ENCODE data around the gene USP46. TPM values are rescaled to one million over a fixed set of nuclear protein-coding genes. Genes with fewer than 3 reads are reported as not detected.

USP46 gene
- total and polyA plus RNA-seq, 2 of the 13 experiments (the other 11 are each of a cell fraction or from before 2014, with no cell fraction given), result 4.7 to 17.4 TPM

DNA sequence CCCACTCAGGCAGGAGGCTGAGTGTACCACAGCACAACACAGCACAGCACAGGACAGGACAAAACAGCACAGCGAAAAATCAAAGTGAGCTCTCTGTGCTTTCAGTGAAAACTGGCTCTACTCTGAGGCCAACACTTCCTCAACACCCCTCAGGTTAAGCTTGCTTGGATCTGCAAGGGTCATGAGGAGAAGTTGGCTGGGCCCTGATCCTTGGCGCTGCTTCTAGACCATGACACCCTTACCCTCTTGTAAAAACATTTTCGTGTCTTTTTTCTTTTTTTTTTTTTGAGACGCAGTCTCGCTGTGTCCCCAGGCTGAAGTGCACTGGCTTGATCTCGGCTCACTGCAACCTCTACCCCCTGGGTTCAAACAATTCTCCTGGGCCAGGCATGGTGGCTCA lies 25.3 kb downstream of the USP46 start:
- no peaks in the 10 kb centered on the region for H4K20me1 ChIP-seq (ENCODE audit: insufficient read depth, low read length)
- no peak overlapping the region for H2AFZ ChIP-seq (ENCODE audit: low read length)
- no peak overlapping the region for H3K9ac ChIP-seq (ENCODE audit: insufficient read depth, low read depth, low read length)
- ChIA-PET CTCF (ENCODE audit: low intra/inter-chr PET ratio, low total read pairs) (no interaction called here), POLR2A (no interaction called here)
- intact Hi-C loops (cut with micrococcal nuclease; ENCODE audit: unreplicated experiment), result no loop called here
- ATAC-seq (no peak), FAIRE-seq (no peak), DNase-seq (ENCODE audit: low spot score) (no peak)
- no peaks in the 10 kb centered on the region for H3K27me3 ChIP-seq (ENCODE audit: control insufficient read depth in 1 of 2, insufficient read depth in 2 of 2, low read length in 2 of 2)
- no peak overlapping the region for H3K4me3 ChIP-seq (replicated peaks in 1 of 3; ENCODE audit: insufficient read depth in 1 of 3, low read depth in 2 of 3, low read length in 3 of 3)
- no peak overlapping the region for H3K4me2 ChIP-seq (ENCODE audit: low read depth, low read length)
- no peak overlapping the region for H3K27ac ChIP-seq (ENCODE audit: extremely low read length, insufficient read depth, low read length)
- TF ChIP-seq TBX3 (IDR thresholded peaks at IDR 0.05; ENCODE audit: borderline replicate concordance) (no peak), REPIN1 (CRISPR knock-in tag; IDR thresholded peaks at IDR 0.05; ENCODE audit: borderline replicate concordance, low read depth) (no peak), ZNF670 (CRISPR knock-in tag; IDR thresholded peaks at IDR 0.05; ENCODE audit: borderline replicate concordance) (no peak), ZMYM4 (CRISPR knock-in tag; IDR thresholded peaks at IDR 0.05) (no peak), XRCC5 (optimal IDR thresholded peaks at IDR 0.05; ENCODE audit: low read length) (no peak), ZBTB42 (CRISPR knock-in tag; IDR thresholded peaks at IDR 0.05) (no peak), ZNF644 (CRISPR knock-in tag; IDR thresholded peaks at IDR 0.05; ENCODE audit: low read depth) (no peak), SRY (CRISPR knock-in tag; IDR thresholded peaks at IDR 0.05) (no peak), ZNF232 (CRISPR knock-in tag; IDR thresholded peaks at IDR 0.05; ENCODE audit: borderline replicate concordance) (no peak)
- TF ChIP-seq, protein P1, sequence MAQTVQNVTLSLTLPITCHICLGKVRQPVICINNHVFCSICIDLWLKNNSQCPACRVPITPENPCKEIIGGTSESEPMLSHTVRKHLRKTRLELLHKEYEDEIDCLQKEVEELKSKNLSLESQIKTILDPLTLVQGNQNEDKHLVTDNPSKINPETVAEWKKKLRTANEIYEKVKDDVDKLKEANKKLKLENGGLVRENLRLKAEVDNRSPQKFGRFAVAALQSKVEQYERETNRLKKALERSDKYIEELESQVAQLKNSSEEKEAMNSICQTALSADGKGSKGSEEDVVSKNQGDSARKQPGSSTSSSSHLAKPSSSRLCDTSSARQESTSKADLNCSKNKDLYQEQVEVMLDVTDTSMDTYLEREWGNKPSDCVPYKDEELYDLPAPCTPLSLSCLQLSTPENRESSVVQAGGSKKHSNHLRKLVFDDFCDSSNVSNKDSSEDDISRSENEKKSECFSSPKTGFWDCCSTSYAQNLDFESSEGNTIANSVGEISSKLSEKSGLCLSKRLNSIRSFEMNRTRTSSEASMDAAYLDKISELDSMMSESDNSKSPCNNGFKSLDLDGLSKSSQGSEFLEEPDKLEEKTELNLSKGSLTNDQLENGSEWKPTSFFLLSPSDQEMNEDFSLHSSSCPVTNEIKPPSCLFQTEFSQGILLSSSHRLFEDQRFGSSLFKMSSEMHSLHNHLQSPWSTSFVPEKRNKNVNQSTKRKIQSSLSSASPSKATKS (CRISPR knock-in tag; IDR thresholded peaks at IDR 0.05), result no peak
- TF ChIP-seq, protein P2, sequence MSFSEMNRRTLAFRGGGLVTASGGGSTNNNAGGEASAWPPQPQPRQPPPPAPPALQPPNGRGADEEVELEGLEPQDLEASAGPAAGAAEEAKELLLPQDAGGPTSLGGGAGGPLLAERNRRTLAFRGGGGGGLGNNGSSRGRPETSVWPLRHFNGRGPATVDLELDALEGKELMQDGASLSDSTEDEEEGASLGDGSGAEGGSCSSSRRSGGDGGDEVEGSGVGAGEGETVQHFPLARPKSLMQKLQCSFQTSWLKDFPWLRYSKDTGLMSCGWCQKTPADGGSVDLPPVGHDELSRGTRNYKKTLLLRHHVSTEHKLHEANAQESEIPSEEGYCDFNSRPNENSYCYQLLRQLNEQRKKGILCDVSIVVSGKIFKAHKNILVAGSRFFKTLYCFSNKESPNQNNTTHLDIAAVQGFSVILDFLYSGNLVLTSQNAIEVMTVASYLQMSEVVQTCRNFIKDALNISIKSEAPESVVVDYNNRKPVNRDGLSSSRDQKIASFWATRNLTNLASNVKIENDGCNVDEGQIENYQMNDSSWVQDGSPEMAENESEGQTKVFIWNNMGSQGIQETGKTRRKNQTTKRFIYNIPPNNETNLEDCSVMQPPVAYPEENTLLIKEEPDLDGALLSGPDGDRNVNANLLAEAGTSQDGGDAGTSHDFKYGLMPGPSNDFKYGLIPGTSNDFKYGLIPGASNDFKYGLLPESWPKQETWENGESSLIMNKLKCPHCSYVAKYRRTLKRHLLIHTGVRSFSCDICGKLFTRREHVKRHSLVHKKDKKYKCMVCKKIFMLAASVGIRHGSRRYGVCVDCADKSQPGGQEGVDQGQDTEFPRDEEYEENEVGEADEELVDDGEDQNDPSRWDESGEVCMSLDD (CRISPR knock-in tag; IDR thresholded peaks at IDR 0.05; ENCODE audit: borderline replicate concordance), result no peak
- H3K4me1 ChIP-seq (ENCODE audit: insufficient read depth, low read length), result no peaks in the 10 kb centered on the region
- in situ Hi-C loops (cut with HindIII; ENCODE audit: extremely low pct_ligation_motif_present, low pct_unique_long_range_greater_than_20kb), result no loop called here
- no peaks in the 10 kb centered on the region for H3K9me3 ChIP-seq (ENCODE audit: low read length)
- H3K79me2 ChIP-seq (ENCODE audit: insufficient read depth, low read length), result peaks cover 9% of the 10 kb centered on the region
- WGBS (ENCODE audit: low lambda C conversion rate), result 100% methylated on average over 6 of the region's 6 CpGs
- no TSS peak for BruUV-seq (replicated peaks)
- no peaks in the 10 kb centered on the region for H3K36me3 ChIP-seq (replicated peaks in 1 of 2; ENCODE audit: control insufficient read depth in 1 of 2, insufficient read depth in 2 of 2, low read length in 2 of 2)

Data from HepG2 (cell line).